GM06990 (cell line): ENCODE measurements around the gene LAMC2.

ENCODE experiments used
- DNase-seq: peaks from one replicate; pipeline ENCODE4 v3.0.0-alpha.2; 2011; ENCODE audit not compliant: insufficient read length; ENCODE audit errors: extremely low read depth
- H3K27me3 ChIP-seq: replicated peaks from 2 replicates; pipeline ENCODE4 v1.6.0; 2011; ENCODE audit warnings: low read length; ENCODE audit not compliant: control insufficient read depth, insufficient read depth
- H3K36me3 ChIP-seq: 2 replicates; pipeline ENCODE4 v1.5.1; 2011; ENCODE audit warnings: low read length; ENCODE audit not compliant: control insufficient read depth, insufficient read depth
- H3K4me3 ChIP-seq: replicated peaks from 2 replicates; pipeline ENCODE4 v1.5.1; 2011; ENCODE audit warnings: low read depth, mild to moderate bottlenecking, control low read depth, low read length
- TF ChIP-seq, protein P1 (sequence below): IDR thresholded peaks from 2 replicates; pipeline ENCODE4 v1.5.1; 2011; ENCODE audit warnings: low read length, control low read depth, mild to moderate bottlenecking, inconsistent platforms; ENCODE audit not compliant: insufficient read depth, poor library complexity, severe bottlenecking

LAMC2 gene

DNA sequence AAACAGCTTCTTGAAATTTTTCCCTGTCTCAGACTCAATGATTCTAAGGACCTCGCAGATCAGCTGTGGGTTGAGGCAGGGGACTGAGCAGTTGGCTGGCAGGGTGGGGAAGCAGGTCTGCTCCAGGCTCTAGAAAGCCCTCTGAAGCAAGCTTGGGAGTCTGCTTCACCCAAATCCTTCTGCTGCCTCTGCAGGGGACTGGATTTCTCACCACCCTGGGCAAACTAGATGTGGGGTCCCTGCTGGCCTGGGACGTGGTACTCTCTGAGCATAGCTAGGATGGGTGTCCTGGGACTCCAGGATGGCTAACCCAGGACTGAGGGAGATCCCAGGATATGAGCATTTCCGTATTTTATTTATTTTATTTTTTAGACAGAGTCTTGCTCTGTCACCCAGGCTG lies 89.3 kb downstream of the LAMC2 start:
- no peak for DNase-seq
- Histone ChIP-seq H3K4me3 (no peak overlapping the region), H3K27me3 (no peaks in the 10 kb centered on the region), H3K36me3 (no peaks in the 10 kb centered on the region)
- TF ChIP-seq, protein P1, sequence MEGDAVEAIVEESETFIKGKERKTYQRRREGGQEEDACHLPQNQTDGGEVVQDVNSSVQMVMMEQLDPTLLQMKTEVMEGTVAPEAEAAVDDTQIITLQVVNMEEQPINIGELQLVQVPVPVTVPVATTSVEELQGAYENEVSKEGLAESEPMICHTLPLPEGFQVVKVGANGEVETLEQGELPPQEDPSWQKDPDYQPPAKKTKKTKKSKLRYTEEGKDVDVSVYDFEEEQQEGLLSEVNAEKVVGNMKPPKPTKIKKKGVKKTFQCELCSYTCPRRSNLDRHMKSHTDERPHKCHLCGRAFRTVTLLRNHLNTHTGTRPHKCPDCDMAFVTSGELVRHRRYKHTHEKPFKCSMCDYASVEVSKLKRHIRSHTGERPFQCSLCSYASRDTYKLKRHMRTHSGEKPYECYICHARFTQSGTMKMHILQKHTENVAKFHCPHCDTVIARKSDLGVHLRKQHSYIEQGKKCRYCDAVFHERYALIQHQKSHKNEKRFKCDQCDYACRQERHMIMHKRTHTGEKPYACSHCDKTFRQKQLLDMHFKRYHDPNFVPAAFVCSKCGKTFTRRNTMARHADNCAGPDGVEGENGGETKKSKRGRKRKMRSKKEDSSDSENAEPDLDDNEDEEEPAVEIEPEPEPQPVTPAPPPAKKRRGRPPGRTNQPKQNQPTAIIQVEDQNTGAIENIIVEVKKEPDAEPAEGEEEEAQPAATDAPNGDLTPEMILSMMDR, result no peak

DNA sequence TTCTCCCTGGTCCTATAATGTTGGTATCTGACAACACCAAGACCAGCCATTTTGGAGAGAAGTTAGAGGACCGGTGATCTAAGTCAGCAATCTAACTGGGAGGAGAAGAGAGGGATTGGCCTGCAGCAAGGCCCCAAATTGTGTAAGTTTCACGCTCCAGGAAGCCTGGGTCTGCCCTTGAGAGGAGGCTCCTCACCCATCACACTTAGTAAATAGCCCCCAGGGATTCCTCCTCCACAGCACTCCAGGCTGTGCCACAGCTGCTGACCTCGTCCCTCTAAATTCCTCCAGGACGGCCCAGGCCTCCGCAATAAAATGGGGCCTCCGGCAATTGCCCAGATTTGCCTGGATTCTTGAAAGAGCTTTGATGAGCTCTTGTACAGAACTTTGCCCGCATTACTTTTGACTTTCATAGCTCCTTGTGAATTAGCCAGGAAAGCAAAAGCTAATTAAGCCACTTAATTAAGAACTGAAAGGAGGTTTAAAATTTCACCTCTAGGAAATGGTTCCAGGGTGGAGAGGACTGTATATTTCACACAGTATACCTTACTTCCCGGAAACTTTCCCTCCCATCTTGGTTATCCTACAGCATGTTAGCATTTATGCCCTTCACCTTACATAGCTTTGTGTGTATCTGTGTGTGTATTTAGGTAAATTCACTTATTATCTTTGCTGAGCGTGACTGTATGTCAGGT lies 90.5 kb downstream of the LAMC2 start:
- no peak for DNase-seq
- H3K4me3 ChIP-seq, result no peak overlapping the region
- H3K27me3 ChIP-seq, result no peaks in the 10 kb centered on the region
- TF ChIP-seq, protein P1, result no peak
- H3K36me3 ChIP-seq, result no peaks in the 10 kb centered on the region

DNA sequence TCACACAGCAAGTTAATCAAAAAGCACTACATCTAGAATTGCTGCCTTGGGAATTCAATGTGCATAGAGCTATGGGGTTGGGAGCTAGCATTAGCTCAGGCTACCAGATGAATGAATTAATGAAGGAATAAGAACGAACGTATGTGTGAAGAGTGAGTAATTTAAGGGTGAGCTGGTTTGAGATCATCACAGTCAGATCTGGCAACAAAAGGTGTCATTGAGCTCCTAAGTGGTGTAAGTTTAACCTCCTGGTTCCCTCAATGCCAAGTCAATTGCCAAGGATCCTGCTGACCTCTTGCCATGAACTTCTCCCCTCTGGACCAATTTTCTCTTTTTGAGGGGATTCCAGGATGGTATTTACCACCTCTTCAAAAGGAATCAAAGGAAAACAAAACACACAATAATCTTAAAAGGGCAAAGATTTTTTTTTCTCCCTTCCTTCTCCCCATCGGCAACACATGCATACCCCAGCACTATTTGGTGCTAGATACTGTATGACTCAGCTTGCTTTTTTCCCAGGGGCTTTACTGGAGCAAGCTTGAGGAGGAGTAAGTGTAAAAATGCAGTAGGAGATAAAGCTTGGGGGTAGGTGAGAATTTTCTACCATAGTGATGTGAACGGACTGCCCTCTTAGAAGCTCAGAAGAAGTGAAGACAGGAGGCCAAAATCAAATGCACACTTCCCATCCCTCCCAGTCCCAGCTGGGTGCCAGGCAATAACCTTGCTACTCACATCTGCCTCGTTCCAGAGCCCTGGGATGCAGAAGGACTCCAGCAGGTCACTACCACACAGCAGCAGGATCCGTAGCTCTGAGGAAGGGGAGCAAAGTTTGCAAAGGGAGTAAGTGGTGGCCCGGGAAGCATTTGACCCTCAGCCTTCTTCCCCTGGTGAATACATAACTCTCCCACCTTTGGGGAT lies 92.0 kb downstream of the LAMC2 start:
- no peak for DNase-seq
- Histone ChIP-seq H3K4me3 (no peak overlapping the region), H3K36me3 (no peaks in the 10 kb centered on the region), H3K27me3 (no peaks in the 10 kb centered on the region)
- TF ChIP-seq, protein P1, result no peak

DNA sequence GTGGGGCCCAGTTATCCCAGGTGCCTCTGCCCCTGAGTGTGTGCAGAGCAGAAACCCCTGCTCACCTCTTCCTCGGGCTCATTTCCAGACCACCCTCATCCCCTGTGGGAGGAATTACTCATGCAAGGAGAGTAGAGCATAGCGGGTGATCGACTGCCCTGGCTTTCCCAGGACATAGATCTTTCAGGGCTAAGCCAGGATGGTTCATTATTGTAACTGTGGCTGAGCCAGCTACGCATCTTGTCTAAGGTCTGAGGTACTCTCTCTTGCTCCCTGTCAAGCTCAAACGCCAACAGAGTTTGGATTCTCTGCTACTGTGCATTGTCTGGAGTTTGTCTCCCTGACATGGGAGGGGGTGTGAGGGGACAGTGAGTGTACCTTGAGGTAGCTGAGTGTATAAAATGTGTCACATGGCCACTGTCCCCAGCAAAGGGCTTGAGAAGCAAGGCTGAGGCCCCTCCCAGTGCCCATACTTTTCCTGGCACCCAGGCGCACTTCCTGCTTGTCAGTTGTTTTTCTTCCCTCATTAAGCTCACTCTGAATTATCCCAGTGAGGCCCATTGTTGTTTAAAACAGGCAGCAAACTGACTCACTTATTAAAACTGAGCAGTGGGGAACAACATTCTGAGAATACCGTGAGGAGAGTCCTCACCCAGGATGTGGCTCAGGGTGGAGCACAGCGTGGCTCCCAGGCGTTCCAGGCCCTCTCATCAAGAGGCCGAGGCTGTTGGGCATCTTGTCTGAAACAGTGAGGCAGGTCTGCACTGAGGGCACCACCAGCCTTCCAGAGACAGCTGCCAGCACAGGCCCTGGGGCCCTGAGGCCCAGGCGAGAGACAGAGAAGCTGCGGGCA lies 92.9 kb downstream of the LAMC2 start:
- H3K4me3 ChIP-seq, result no peak overlapping the region
- no peak for DNase-seq
- TF ChIP-seq, protein P1, result no peak
- H3K36me3 ChIP-seq, result no peaks in the 10 kb centered on the region
- H3K27me3 ChIP-seq, result no peaks in the 10 kb centered on the region

DNA sequence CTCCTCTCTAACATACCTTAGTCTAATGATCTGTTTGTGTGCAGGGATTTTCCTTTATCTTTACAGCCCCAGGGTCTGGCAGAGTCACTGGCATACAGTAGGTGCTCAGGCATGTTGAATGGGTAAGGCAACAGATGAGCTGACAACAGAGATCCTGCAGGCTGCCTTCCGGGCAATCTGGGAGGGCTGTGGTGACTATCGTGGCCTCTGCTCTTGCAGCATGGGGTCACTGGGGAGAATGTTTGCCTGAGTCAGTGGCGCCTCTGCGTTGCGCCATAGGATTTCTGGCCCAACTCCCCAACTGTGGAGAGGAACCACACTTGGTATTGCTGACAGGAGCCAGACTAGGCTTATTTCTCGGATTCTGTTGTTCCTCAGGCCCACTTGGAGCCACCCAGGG lies 93.8 kb downstream of the LAMC2 start:
- Histone ChIP-seq H3K27me3 (no peaks in the 10 kb centered on the region; the same call in 1 of the 2 replicates), H3K4me3 (no peak overlapping the region), H3K36me3 (no peaks in the 10 kb centered on the region)
- DNase-seq, result no peak
- TF ChIP-seq, protein P1, result no peak
